Adrenal gland (tissue), 12 donors: ENCODE measurements around the gene ORC5. TPM values are rescaled to one million over a fixed set of nuclear protein-coding genes. Genes with fewer than 3 reads are reported as not detected.
"Not testable (repeated sequence)": the region's sequence is repeated elsewhere in the genome, so short reads cannot be mapped to it uniquely, and the experiment has no call there.

Experiments used
- DNase-seq, 7 donors: peaks; one replicate each; pipeline ENCODE4 v3.0.0-alpha.2; 2019 to 2020
- H3K27ac ChIP-seq, 5 donors: fragments of 200-600 bp; sonication (generic) in 4 of 5; 1 replicate in 3 of 5; 2 replicates in 2 of 5; pipeline versions ENCODE4 v1.5.1 to v1.8.0; 2016 to 2020; ENCODE audit warnings: mild to moderate bottlenecking in 1 of 5
- H3K27me3 ChIP-seq: fragments of 200-600 bp; 2 replicates; pipeline ENCODE4 v1.8.0; 2021
- H3K36me3 ChIP-seq, 2 donors: fragments of 200-600 bp; replicated peaks in 1 of 2; 1 replicate in 1 of 2; 2 replicates in 1 of 2; pipeline versions ENCODE4 v1.5.1 to v1.8.0; 2018 to 2022
- H3K4me1 ChIP-seq, 2 donors: fragments of 200-600 bp; replicated peaks in 1 of 2; 1 replicate in 1 of 2; 2 replicates in 1 of 2; pipeline versions ENCODE4 v1.5.1 to v1.8.0; 2018 to 2021
- H3K4me3 ChIP-seq, 4 donors: fragments of 200-600 bp; sonication (generic) in 3 of 4; one replicate each; pipeline ENCODE4 v1.5.1; 2016 to 2018
- H3K9me3 ChIP-seq, 3 donors: fragments of 200-600 bp; sonication (generic) in 1 of 3; replicated peaks in 1 of 3; 1 replicate in 2 of 3; 2 replicates in 1 of 3; pipeline versions ENCODE4 v1.5.1 to v1.8.0; 2016 to 2021
- POLR2A ChIP-seq, 2 donors: fragments of 450-650 bp; IDR thresholded peaks; one replicate each; pipeline ENCODE4 v1.6.1; 2017; ENCODE audit warnings: antibody characterized with exemption in 2 of 2, mild to moderate bottlenecking in 2 of 2, moderate library complexity in 1 of 2
- WGBS, 4 donors: extraction: QIAGEN DNeasy Blood & Tissue Kit in 2 of 4; methylation state at CpG; one replicate each; pipeline versions ENCODE4 v1.1.5 to v1.1.7; 2013 to 2017; 5-methylcytosine and 5-hydroxymethylcytosine counted together
- intact Hi-C, 2 donors: fragments of 100-400 bp; cut with DNase I; formaldehyde crosslinking; loops; one replicate each; pipeline versions ENCODE4 v1.14.1 to v1.15.0; 2022 to 2023
- polyA plus RNA-seq, 3 donors: library from polyadenylated mRNA; stranded (reverse); fragments of 200-250 nt in 2 of 3; fragments of 350-450 nt in 1 of 3; fragmentation: Illumina TruSeq in 1 of 3; extraction: RNeasy Lipid Tissue Mini Kit (QIAGEN cat#74804) in 1 of 3; gene quantifications; one replicate each; pipeline ENCODE4 v1.2.3, GENCODE V29; 2013 to 2014
- total RNA-seq, 9 donors: library from RNA; depleted of rRNA in 4 of 9; stranded (reverse); fragments of >200 nt in 4 of 9; fragments of 120-200 nt in 1 of 9; fragmentation: NEBNext Ultra II Directional in 1 of 9; extraction: Animal tissue kit (Norgen Biotek cat#: 25700) in 1 of 9; gene quantifications; one replicate each; pipeline versions ENCODE4 v1.1.0 to v1.2.4, GENCODE V29; 2013 to 2023
- TF ChIP-seq, protein P1 (sequence below), 6 experiments: fragments of 450-650 bp in 4 of 6; fragments of 200-600 bp in 2 of 6; sonication (generic) in 1 of 6; IDR thresholded peaks; 1 replicate in 5 of 6; 2 replicates in 1 of 6; pipeline versions ENCODE4 v1.5.1 to v1.8.0; 2016 to 2021; ENCODE audit warnings: antibody characterized with exemption in 6 of 6, mild to moderate bottlenecking in 2 of 6, moderate library complexity in 1 of 6
- donor health status: healthy with polysubstance abuse.
- donor health status: Bipolar disorder and iron deficiency.
- donor health status: DM: yes; HTN: yes; CAD: no.
- donor health status: DM: no; HTN: no; CAD: no.
- donor health status: DM: no; HTN: no; CAD: no.
- donor health status: DM: yes; HTN: yes; CAD: no.

Gene ORC5
- total and polyA plus RNA-seq, 12 donors: 4.5 to 97.7 (median 18.6) TPM

DNA sequence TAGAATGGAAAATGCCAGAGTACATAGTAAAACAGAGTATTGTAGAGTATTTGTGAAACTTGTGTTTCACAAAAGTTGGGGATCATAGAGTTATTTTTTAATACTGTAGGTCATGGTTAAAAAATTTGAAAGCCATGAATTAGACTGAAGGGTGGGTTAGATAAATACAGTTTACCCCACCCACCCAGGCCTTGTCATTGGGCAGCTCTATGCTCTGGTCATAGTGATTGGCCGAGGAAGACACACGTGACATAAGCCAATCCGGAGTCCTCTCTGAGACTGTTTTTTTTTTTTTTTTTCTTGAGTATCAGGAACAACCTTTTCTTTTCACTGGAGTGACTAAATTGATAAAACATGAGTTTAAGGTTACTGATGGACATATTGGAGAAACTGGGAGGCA lies 33.3 kb upstream of the ORC5 start:
- TF ChIP-seq POLR2A (IDR thresholded peaks at IDR 0.05): no peak
- TF ChIP-seq, protein P1, sequence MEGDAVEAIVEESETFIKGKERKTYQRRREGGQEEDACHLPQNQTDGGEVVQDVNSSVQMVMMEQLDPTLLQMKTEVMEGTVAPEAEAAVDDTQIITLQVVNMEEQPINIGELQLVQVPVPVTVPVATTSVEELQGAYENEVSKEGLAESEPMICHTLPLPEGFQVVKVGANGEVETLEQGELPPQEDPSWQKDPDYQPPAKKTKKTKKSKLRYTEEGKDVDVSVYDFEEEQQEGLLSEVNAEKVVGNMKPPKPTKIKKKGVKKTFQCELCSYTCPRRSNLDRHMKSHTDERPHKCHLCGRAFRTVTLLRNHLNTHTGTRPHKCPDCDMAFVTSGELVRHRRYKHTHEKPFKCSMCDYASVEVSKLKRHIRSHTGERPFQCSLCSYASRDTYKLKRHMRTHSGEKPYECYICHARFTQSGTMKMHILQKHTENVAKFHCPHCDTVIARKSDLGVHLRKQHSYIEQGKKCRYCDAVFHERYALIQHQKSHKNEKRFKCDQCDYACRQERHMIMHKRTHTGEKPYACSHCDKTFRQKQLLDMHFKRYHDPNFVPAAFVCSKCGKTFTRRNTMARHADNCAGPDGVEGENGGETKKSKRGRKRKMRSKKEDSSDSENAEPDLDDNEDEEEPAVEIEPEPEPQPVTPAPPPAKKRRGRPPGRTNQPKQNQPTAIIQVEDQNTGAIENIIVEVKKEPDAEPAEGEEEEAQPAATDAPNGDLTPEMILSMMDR (IDR thresholded peaks at IDR 0.05): no peak

DNA sequence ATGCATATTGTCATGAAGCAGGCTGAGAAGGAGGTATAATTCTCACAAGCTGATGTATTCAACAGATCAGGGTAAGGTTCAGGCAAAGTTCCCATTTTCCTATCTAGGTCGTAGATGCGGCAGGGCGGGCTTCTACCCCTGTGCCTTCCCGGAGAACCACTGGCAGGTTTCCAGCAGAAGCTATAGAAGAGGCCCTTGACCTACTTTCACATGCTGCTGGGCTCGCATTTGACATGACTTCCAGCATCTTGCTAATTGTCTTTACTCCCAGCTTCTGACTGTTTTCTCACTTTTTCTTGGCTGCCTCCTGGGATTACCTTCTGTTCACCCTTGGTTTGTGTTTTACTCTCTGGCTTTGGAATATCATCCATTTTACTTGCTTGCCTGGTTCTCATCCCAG lies 32.6 kb upstream of the ORC5 start:
- Histone ChIP-seq H3K27me3 (no peaks in the 10 kb centered on the region), H3K9me3 (no peaks in the 10 kb centered on the region), H3K36me3 (no peaks in the 10 kb centered on the region), H3K4me1 (no peaks in the 10 kb centered on the region), H3K27ac (no peak overlapping the region), H3K4me3 (no peak overlapping the region)
- intact Hi-C loops: no loop called here
- no peak for TF ChIP-seq POLR2A (IDR thresholded peaks at IDR 0.05)
- TF ChIP-seq, protein P1 (IDR thresholded peaks at IDR 0.05): no peak
- DNase-seq: peak in 1 of 7 donors; percentile 9
- WGBS, 4 donors: 19 to 42% (median 28%) methylated on average over 2 to 5 of the region's 5 CpGs

More for the DNA sequence above, 33.3 kb upstream of the ORC5 start:
- Histone ChIP-seq H3K27ac (no peak overlapping the region), H3K36me3 (no peaks in the 10 kb centered on the region), H3K27me3 (no peaks in the 10 kb centered on the region), H3K4me3 (no peak overlapping the region), H3K9me3 (no peaks in the 10 kb centered on the region), H3K4me1 (no peaks in the 10 kb centered on the region)
- intact Hi-C loops: no loop called here
- no peak for DNase-seq
- 71 to 98% (median 85%) methylated on average over 3 of the region's 3 CpGs for WGBS, 4 donors

DNA sequence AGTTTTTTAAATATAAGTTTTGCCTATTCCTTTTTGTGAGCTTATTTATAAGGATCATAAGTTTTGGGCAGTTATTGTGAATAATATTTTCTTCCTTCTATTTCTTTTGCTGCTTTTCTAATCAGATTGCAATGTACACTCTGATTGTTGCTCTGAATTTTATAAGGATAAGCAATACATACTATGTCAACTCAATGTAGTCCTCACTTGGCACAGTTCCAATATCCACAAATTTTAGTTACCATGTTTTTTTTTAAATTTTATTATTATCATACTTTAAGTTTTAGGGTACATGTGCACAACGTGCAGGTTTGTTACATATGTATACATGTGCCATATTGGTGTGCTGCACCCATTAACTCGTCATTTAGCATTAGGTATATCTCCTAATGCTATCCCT lies 27.2 kb upstream of the ORC5 start:
- intact Hi-C loops: loop anchor here (5.0 to 10.0 kb wide), 2 partner anchors 610 to 687 kb away; no protein-coding TSS in a partner anchor
- WGBS, 4 donors: 37 to 74% (median 74%) methylated on average over 2 of the region's 2 CpGs

DNA sequence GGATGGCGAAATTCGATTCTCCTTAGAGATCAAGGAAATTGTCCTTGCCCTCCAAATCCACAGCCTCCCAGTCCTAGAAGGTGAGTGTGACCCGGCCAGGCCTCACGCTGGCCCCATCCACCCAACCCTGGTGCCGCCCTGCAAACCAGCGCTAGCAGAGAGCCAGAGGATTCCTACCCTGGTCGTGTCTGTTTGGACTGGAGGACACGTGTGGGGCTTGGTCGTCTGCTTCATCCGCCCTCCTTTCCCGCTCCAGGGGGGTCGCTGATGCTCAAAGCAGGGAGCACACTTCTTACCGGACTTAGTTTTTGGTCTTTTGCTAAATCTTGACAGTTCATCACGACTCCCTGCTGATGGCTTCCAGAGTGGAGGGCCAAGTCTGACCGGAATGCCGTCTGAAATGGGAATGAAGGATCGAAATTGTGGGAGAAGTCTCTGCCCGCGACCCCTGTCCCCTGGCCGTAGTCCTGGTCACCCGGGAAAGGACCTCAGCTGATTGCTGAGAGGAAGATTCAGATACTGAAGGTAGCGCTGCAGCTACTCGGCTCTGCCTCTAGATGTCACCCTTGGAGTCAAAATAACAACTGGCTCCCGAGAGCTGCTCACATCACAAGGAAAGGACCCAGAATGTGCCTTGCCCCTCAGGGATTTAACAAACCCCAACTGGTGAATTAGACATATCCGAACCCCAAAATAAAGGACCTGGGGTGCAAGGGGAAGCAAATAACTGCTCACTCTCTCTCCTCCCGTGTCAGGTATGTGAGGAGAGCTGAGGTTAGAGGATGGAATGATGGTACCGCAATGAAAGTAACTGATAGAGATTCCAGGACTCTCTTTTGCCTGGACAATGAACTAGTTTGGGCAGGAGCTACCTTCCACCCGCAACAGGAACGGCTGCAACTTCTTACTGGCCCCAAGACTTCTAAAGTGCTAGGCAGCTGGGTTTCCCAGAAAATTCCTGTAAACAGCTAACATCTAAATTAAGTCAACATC lies 23.5 kb upstream of the ORC5 start:
- intact Hi-C loops: loop anchor here (5.0 to 10.0 kb wide), 2 partner anchors 613 to 691 kb away; no protein-coding TSS in a partner anchor

More for the DNA sequence above, 27.2 kb upstream of the ORC5 start:
- H3K9me3 ChIP-seq, H3K27ac ChIP-seq, H3K4me1 ChIP-seq, DNase-seq, H3K36me3 ChIP-seq, H3K27me3 ChIP-seq, H3K4me3 ChIP-seq: not testable (repeated sequence)

More for the DNA sequence above, 23.5 kb upstream of the ORC5 start:
- Histone ChIP-seq H3K27ac (no peak overlapping the region), H3K4me3 (no peak overlapping the region), H3K4me1 (no peaks in the 10 kb centered on the region), H3K36me3 (no peaks in the 10 kb centered on the region), H3K9me3 (no peaks in the 10 kb centered on the region), H3K27me3 (no peaks in the 10 kb centered on the region)
- DNase-seq: peak; percentile 30 to 72 (median 56)
- TF ChIP-seq, protein P1 (IDR thresholded peaks at IDR 0.05): peak; percentile 62 to 76 (median 68)
- no peak for TF ChIP-seq POLR2A (IDR thresholded peaks at IDR 0.05)
- 18 to 20% (median 19%) methylated on average over 20 to 29 of the region's 29 CpGs for WGBS, 4 donors
